HCT116 (cell line): ENCODE measurements around the gene SSUH2. TPM values are rescaled to one million over a fixed set of nuclear protein-coding genes. Genes with fewer than 3 reads are reported as not detected.

ENCODE experiments used
- ATAC-seq: fragments of 200-7000 bp; cut with Tn5 transposase; 2 replicates; pipeline ENCODE4 v1.9.1; 2020; ENCODE audit warnings: mild to moderate bottlenecking, moderate library complexity
- BruUV-seq: library from RNA; stranded (reverse); fragments of 400-500 nt; replicated peaks from 2 replicates; lab custom pipeline; 2021; lab: Mats Ljungman, UMichigan
- CTCF ChIA-PET: fragments of 300-600 bp; sonication (Branson Sonifier 250); formaldehyde crosslinking; loops from one replicate; lab custom pipeline; 2021; ENCODE audit warnings: antibody characterized with exemption; lab: Charles Lee
- POLR2A ChIA-PET: fragments of 300-600, 350-600 bp; sonication (Branson Sonifier 250); formaldehyde crosslinking; loops from one replicate; lab custom pipeline; 2021; ENCODE audit warnings: antibody characterized with exemption; lab: Charles Lee
- RAD21 ChIA-PET, 2 experiments: fragments of 300-600 bp; sonication (Branson Sonifier 250); formaldehyde crosslinking; loops; one replicate each; lab custom pipeline; 2023; ENCODE audit warnings: low total read pairs in 2 of 2; ENCODE audit not compliant: uncharacterized antibody in 2 of 2, unreplicated experiment in 2 of 2, low non-redundant PET in 1 of 2; lab: Charles Lee
- DNase-seq: peaks from one replicate; pipeline ENCODE4 v3.0.0-alpha.2; 2010; ENCODE audit warnings: low read depth, low spot score
- H2AFZ ChIP-seq: fragments of 200-600 bp; shearing (Covaris generic), sonication (generic); 2 replicates; pipeline ENCODE4 v1.6.1; 2017; ENCODE audit warnings: low read depth, mixed run types, mixed read lengths, antibody characterized with exemption, low read length; ENCODE audit not compliant: poor library complexity, severe bottlenecking
- H3K27ac ChIP-seq: 2 replicates; pipeline ENCODE4 v1.5.1; 2012; ENCODE audit warnings: low read depth, low read length
- H3K27me3 ChIP-seq: fragments of 200-600 bp; sonication (generic); 2 replicates; pipeline ENCODE4 v1.6.1; 2016; ENCODE audit warnings: mixed run types, low read length, mixed read lengths; ENCODE audit not compliant: insufficient read depth
- H3K36me3 ChIP-seq, 2 experiments: fragments of 200-500 bp in 1 of 2; fragments of 200-600 bp in 1 of 2; sonication (Bioruptor generic) in 1 of 2; sonication (generic) in 1 of 2; 2 replicates each; pipeline versions ENCODE4 v1.5.1 to v1.6.1; 2014 to 2016; ENCODE audit warnings: low read length in 2 of 2, inconsistent platforms in 1 of 2, mixed read lengths in 1 of 2, mixed run types in 1 of 2; ENCODE audit not compliant: insufficient read depth in 2 of 2, control insufficient read depth in 1 of 2
- H3K4me1 ChIP-seq, 2 experiments: fragments of 200-600 bp in 1 of 2; sonication (generic) in 1 of 2; 2 replicates each; pipeline versions ENCODE4 v1.5.1 to v1.6.1; 2012 to 2017; ENCODE audit warnings: low read length in 2 of 2, inconsistent platforms in 1 of 2, mild to moderate bottlenecking in 1 of 2, mixed read lengths in 1 of 2, mixed run types in 1 of 2, moderate library complexity in 1 of 2; ENCODE audit not compliant: insufficient read depth in 2 of 2, control insufficient read depth in 1 of 2
- H3K4me2 ChIP-seq: fragments of 200-600 bp; sonication (generic); 2 replicates; pipeline ENCODE4 v1.6.1; 2017; ENCODE audit warnings: mixed run types, low read length, mixed read lengths
- H3K4me3 ChIP-seq, 2 experiments: fragments of 200-600 bp in 1 of 2; sonication (generic) in 1 of 2; replicated peaks in 1 of 2; 2 replicates each; pipeline ENCODE4 v1.5.1; 2011 to 2016; ENCODE audit warnings: low read length in 2 of 2, control low read depth in 1 of 2, low read depth in 1 of 2, mild to moderate bottlenecking in 1 of 2, mixed read lengths in 1 of 2, mixed run types in 1 of 2
- H3K79me2 ChIP-seq: fragments of 200-600 bp; sonication (generic); 2 replicates; pipeline ENCODE4 v1.6.1; 2017; ENCODE audit warnings: mild to moderate bottlenecking, mixed run types, low read length, moderate library complexity, mixed read lengths; ENCODE audit not compliant: insufficient read depth
- H3K9ac ChIP-seq: fragments of 200-600 bp; sonication (generic); 2 replicates; pipeline ENCODE4 v1.6.1; 2016; ENCODE audit warnings: low read length, mixed read lengths
- H3K9me2 ChIP-seq: fragments of 200-600 bp; sonication (generic), shearing (Covaris generic); 2 replicates; pipeline ENCODE4 v1.6.1; 2017; ENCODE audit warnings: mixed run types, mild to moderate bottlenecking, moderate library complexity; ENCODE audit not compliant: insufficient read depth
- H3K9me3 ChIP-seq, 2 experiments: fragments of 200-500 bp in 1 of 2; fragments of 200-600 bp in 1 of 2; sonication (Bioruptor generic) in 1 of 2; sonication (generic) in 1 of 2; 2 replicates each; pipeline ENCODE4 v1.6.1; 2014 to 2017; ENCODE audit warnings: low read length in 2 of 2, mixed read lengths in 2 of 2, inconsistent platforms in 1 of 2, low read depth in 1 of 2, mild to moderate bottlenecking in 1 of 2, mixed run types in 1 of 2, moderate library complexity in 1 of 2; ENCODE audit not compliant: control insufficient read depth in 1 of 2, insufficient read depth in 1 of 2
- H4K20me1 ChIP-seq: fragments of 200-600 bp; sonication (generic), shearing (Covaris generic); 2 replicates; pipeline ENCODE4 v1.6.1; 2017; ENCODE audit warnings: mixed run types, mild to moderate bottlenecking, moderate library complexity; ENCODE audit not compliant: insufficient read depth
- REST ChIP-seq: IDR thresholded peaks from 2 replicates; pipeline ENCODE4 v1.6.1; 2012; ENCODE audit warnings: low read depth
- SP1 ChIP-seq: IDR thresholded peaks from 2 replicates; pipeline ENCODE4 v1.6.1; 2012; ENCODE audit warnings: low read depth
- intact Hi-C: fragments of 100-400 bp; cut with micrococcal nuclease; formaldehyde crosslinking; loops from 2 replicates; pipeline ENCODE4 v1.10.0; 2022
- total RNA-seq: library from RNA; stranded (reverse); gene quantifications from one replicate; pipeline ENCODE4 v1.2.1, GENCODE V29; 2021; ENCODE audit not compliant: unreplicated experiment

The SSUH2 gene
- total RNA-seq, 1 experiment from 2014 or later: 0.76 TPM

DNA sequence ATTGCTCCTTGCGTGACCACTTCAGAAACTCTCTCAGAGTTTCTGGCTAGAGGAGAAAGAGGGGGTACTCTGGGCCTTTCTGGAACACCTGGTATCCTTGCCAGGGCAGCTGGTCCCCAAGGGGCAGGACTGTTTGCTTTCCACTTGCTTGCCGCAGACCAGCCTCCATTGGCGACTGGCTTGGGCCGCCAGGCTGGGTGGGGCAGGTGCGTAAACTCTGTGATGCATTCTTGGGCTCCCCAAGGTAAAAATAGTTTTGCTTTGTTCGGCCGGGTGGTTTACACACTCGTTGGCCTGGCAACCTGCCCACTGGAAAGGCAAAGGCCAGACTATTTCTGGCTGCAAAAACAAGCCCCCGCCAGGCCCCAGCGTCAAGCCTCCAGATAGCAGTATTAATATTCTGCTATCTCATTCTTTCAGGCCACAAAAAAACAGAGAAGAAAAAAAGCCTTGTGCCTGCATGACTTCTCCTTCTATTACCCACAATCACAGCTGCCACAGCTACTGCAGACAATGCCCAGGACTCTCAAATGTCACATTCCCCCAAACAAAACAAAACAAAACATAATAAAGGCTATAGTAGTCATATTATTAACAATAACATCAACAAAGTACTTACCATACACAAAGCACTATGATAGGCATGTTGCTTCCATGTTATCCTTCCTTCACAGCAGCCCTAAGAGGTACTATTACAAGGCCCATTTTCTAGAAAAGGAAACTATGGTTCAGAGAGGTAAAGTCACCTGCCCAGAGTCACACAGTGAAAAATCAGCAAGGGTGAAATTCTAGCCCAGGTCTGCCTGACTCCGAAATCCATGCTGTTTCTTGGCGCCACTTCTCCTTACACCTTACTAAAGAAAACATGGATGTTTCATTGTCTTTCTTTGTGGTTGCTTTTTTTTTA, 14.0 kb upstream of the SSUH2 start:
- no TSS peak for BruUV-seq
- POLR2A ChIA-PET: no interaction called here
- no peak overlapping the region for H3K27ac ChIP-seq

More for the DNA sequence above, 14.0 kb upstream of the SSUH2 start:
- CTCF ChIA-PET: no interaction called here
- intact Hi-C loops: no loop called here
- no peaks in the 10 kb centered on the region for H3K79me2 ChIP-seq
- ATAC-seq: peak; percentile 77
- H3K9me2 ChIP-seq: no peaks in the 10 kb centered on the region
- peak overlapping the region; percentile 66 for H2AFZ ChIP-seq
- no peak for DNase-seq
- H3K9ac ChIP-seq: peak overlapping the region; percentile 24; the same call in 1 of the 2 replicates
- no peaks in the 10 kb centered on the region for H3K27me3 ChIP-seq
- H3K36me3 ChIP-seq: no peaks in the 10 kb centered on the region
- peaks cover 18 to 40% of the 10 kb centered on the region in 2 experiments for H3K4me1 ChIP-seq
- H3K9me3 ChIP-seq: no peaks in the 10 kb centered on the region
- no peaks in the 10 kb centered on the region for H4K20me1 ChIP-seq
- peak overlapping the region; percentile 67 for H3K4me2 ChIP-seq
- TF ChIP-seq SP1 (peak; percentile 41; the same call in 1 of the 2 replicates), REST (no peak)
- TF ChIP-seq, all 23 proteins: peak for 1
- H3K4me3 ChIP-seq: peak overlapping the region in 1 of 2 experiments; percentile 32; a peak in 1 of 4 replicates
- RAD21 ChIA-PET: no interaction called here
